Stimulated activated CD4-positive, alpha-beta T cell treated with anti-CD3 and anti-CD28 coated beads, Interleukin-2, amount 100 ng/mL, for 4 hours (primary cell): ENCODE measurements around the gene CCT7.

ENCODE experiments used
- DNase-seq: peaks from one replicate; pipeline ENCODE4 v3.0.0-alpha.2; 2020; ENCODE audit warnings: low read depth

The CCT7 gene

GRCh38 chr2:73294239-73294638 lies 60.1 kb downstream of the CCT7 start:
- no peak for DNase-seq

- no peak for DNase-seq
Observed at GRCh38 chr2:73295751-73296400, 61.8 kb downstream of the CCT7 start.

GRCh38 chr2:73297151-73297559 lies 63.0 kb downstream of the CCT7 start:
- DNase-seq: no peak

GRCh38 chr2:73297586-73297985 lies 63.5 kb downstream of the CCT7 start:
- no peak for DNase-seq

- DNase-seq: no peak
Observed at GRCh38 chr2:73300926-73301325, 66.8 kb downstream of the CCT7 start.

- DNase-seq: no peak
Observed at GRCh38 chr2:73301636-73302035, 67.5 kb downstream of the CCT7 start.
